HG02943 (cell line): ENCODE results near the gene TMPRSS3.

ENCODE experiments used
- ATAC-seq: cut with Tn5 transposase; IDR thresholded peaks from one replicate; pipeline ENCODE4 v1.9.1; 2021; ENCODE audit warnings: mild to moderate bottlenecking, low read depth, moderate library complexity; ENCODE audit not compliant: unreplicated experiment

TMPRSS3 gene

GRCh38 chr21:42395905-42396651 is at the start of gene TMPRSS3:
TMPRSS3 (minus strand) TSS chr21:42396052; CDS start chr21:42395417, 635 bp downstream.
- ATAC-seq: no peak

DNA sequence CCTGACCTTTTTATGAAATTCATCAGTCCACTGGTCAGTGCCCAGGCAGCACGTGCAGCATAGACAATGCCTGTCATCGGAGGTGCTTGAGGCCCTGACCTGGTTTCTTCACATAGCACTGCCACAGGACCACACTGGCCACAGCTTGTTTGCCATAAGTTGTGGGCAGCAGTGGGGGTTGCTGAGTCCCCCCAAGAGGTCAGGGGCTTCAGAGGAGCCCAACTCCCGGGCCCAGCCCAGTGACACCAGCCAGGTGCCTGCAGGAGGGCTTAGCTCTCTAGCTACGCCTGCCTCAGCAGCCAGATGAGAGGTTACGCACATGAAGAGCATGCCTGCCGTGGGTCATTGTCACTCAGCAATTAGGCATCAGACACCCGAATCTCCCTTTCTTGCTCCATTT is 49.5 kb upstream of the TMPRSS3 start:
- ATAC-seq: no peak

DNA sequence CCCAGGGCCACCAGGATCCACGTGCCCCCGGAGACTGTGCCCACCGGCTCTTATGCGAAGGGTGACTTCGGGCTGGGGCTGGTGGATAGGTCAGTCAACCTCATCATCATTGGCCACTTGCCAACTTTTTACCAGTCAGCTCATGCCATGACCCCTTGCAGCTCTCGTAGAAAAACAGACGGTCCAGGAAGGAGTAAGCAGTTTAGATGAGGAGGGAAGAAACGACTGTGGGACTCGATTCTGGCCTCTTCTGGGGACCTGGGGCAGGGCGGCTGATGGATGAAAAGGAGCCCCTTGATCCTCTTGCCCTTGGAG is 48.9 kb upstream of the TMPRSS3 start:
- ATAC-seq: no peak

- ATAC-seq: no peak
These were observed 48.3 kb upstream of the TMPRSS3 start for GRCh38 chr21:42443876-42444744.

- ATAC-seq: no peak
These were observed 47.4 kb upstream of the TMPRSS3 start for GRCh38 chr21:42443181-42443785.

GRCh38 chr21:42441963-42442362 is 46.1 kb upstream of the TMPRSS3 start:
- no peak for ATAC-seq

GRCh38 chr21:42440187-42440792 is 44.4 kb upstream of the TMPRSS3 start:
- no peak for ATAC-seq

DNA sequence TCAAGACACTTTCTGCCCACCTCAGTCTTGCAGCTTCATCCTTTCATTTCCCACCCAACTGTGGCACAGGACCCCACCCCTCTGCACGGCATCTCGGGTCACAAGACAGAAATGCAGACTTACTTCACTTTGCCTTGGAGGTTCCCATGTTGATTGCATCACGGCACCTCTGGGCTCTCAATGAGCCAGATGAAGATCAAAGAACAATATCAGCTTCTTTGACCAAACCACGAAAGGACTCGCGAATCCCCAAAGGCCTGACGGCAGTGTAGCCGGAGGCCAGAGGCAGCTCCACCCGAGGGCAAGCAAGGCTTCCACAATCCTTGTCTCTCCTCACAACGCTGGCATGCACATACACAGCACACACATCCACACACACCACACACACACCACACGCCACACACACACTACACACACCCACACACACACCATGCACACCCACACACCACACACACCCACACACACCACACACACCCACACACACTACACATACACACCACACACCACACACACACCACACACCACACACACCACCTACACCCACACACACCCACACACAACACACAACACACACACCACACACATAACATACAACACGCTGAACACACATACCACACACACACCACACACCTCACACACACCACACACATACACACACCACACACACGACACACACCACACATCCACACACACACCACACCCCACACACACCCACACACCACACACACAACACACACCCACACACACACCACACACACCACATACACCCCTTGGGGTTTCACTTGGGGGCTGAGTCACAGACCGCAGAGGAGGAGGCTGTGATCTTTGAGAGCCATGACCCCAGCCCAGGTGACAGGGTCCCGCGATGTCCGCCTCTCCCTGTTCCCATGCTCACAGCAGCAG is 43.7 kb upstream of the TMPRSS3 start:
- no peak for ATAC-seq

DNA sequence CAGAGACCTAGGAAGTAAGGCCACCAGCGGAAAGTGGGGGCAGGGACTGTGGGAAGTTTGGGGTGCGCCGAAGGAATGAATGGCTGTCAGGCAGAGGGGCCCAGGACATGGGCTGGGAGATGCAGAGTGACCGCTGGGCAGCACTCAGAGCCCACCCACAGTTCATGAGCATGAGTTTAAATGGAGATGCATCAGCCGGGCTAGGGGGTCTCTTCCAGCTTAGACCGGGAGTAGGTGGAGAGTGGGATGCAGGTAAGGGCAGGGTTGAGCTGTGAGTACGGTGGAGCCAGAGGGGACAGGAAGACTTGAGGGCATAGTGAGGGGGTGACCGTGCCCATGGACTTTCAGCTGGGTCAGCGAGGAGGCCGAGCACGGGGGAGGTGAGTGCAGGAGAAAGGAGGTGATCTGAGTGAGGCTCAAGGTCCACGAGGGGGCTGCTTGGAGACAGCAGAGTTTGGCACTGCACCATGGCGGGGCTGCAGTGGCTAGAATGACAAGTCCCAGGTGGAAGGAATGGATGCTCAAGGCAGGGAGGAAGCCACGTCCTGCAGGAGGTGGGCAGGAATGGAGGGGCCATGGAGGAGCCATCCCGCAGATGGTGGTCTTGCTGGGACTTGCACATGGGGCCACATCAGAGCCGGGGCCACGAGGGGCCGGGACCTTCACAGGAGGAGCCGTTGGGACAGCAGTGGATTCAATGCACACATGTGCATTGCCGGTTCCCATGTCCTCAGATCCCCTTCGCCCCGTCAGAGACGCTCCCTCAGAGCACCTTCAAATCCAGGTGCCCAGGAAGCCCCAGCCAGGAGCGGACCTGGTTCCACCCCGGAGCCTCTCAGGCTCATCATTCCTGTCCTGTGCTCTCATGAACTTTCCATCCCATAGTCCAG is 42.7 kb upstream of the TMPRSS3 start:
- no peak for ATAC-seq

DNA sequence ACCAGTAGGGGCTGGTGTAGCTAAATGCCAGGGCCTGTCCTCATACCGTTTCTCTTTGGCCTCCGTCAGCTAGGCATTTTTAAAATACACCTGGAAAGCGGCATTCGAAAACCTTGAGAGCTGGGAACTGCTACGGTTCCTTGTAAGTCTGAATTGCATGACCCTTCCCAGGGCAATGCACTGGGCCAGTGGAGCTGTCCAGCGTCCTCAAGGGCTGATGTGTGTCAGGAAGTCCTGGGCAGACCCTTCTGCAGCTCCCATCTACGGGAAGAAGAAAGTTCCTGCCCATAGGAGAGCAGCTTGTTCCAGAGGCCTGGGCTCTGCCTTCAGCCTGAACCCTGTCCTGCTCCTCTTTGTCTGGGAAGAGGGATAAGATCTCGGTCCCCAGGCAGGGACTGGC is 41.9 kb upstream of the TMPRSS3 start:
- ATAC-seq: no peak

GRCh38 chr21:42436914-42437313 is 41.1 kb upstream of the TMPRSS3 start:
- no peak for ATAC-seq

- ATAC-seq: no peak
These were observed 40.0 kb upstream of the TMPRSS3 start for GRCh38 chr21:42435833-42436232.

DNA sequence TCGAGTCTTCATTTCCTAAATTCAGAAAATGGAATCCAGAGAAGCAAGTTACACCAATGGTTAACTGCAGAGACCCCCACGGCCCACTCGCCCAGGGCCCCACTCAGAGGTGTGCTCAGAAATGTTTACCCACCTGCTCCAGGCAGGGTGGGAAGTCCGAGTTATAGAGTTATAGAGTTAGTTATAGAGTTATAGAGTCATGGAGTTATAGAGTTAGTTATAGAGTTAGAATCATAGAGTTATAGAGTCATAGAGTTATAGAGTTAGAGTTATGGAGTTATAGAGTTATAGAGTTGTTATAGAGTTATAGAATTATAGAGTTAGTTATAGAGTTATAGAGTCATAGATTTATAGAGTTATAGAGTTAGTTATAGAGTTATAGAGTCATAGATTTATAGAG is 39.5 kb upstream of the TMPRSS3 start:
- no peak for ATAC-seq

DNA sequence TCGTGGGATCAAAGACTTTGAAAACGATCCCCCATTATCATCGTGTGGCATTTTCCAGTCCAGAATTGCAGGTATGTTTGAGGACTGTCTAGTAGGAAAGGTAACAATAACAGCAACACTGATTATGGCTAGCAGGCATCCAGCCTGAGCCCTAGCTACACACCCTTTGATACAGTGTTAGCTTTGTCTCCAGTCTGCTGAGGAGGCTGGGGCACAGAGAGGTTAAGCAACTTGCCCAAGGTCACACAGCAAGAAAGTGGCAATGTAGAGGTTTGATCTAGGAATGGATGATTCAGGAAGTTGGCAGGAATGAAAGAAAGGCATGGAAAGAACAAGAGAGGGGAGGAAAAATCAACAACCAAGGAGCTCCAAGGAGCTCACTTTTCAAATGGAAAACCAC is 39.0 kb upstream of the TMPRSS3 start:
- ATAC-seq: no peak

DNA sequence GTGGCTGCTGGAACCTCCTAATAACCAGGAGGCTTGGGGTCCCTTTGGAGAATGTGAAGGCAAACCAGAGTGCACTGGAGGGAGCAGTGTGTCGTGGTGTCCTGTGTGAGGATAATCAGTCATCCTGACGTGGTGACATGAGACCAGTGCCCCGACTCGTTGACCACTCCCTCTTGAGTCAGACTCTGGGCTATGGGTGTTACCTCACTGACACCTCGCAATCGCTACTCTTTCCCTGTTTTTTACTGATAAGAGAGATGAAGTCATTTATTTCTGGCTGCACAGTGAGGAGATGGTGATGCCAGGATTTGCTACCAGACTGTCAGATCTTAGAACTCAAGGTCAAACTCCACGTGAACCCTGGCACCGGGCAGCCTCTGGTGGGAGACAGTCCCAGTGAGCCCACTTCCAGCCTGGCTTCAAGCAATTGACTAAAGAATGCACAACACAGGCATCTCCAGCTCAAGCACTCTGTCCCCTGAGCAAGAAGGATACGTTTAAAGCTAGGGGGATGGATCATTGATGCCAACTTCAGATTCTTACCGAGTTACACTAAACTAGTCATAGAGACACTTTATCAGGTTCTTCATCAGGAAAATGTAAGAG is 38.2 kb upstream of the TMPRSS3 start:
- no peak for ATAC-seq

DNA sequence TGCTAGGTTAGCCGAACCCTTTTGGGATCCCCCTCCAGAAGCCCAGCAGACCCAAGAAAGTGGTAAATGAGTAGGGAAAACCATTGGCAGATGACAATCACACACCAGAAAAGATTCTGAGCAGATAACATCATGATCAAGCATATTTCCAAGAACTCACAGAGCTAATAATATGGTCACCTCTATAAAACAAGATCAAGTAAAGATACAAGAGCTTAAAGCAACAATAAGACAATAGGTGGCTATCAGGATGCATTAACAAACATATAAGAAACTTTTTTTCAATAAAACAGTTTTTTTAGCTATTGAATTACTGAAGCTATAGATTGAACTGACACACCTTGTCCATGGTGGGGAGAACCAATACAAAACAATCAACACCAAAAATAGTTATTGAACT is 36.8 kb upstream of the TMPRSS3 start:
- no peak for ATAC-seq

- ATAC-seq: no peak
These were observed 35.3 kb upstream of the TMPRSS3 start for GRCh38 chr21:42431196-42431595.

GRCh38 chr21:42430521-42430920 is 34.7 kb upstream of the TMPRSS3 start:
- ATAC-seq: no peak

DNA sequence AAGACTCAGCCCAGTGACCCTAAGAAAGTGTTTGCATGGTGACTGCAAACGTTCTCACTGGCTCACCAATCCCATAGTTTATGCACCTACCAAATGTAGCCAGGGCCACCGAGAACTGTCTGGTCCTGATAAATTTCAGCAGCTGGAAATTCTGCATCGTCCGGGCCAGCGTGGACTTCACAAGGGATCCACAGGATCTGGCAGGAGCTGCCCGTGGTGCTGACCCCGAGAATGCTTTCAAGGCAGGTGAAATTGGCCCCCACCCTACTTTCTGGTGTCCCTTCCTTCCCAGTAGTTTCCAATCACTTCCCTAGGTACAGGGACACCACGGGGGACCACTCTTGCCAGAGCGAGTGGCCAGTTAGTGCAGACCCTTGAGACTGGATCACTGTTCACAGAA is 34.0 kb upstream of the TMPRSS3 start:
- ATAC-seq: no peak
